ENCODE results near the gene ACTR5.

DNA sequence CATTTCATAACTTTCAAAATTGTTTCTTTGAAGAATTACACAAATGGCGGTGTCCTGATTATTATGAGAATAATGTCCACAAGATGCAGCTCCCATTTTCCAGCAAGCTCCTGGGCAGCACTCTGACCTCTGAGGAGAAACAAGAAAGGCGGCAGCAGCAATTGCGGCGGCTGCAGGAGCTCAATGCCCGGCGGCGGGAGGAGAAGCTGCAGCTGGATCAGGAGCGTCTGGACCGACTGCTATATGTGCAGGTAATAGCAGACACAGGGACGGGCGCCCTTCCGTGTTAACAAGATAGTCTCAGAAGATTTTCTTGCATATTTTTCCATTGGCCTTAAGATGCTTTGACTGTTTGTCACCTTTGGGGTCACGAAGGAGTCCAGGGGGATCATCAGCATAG, 6.7 kb downstream of the ACTR5 start:
- TF ChIP-seq, protein P1, sequence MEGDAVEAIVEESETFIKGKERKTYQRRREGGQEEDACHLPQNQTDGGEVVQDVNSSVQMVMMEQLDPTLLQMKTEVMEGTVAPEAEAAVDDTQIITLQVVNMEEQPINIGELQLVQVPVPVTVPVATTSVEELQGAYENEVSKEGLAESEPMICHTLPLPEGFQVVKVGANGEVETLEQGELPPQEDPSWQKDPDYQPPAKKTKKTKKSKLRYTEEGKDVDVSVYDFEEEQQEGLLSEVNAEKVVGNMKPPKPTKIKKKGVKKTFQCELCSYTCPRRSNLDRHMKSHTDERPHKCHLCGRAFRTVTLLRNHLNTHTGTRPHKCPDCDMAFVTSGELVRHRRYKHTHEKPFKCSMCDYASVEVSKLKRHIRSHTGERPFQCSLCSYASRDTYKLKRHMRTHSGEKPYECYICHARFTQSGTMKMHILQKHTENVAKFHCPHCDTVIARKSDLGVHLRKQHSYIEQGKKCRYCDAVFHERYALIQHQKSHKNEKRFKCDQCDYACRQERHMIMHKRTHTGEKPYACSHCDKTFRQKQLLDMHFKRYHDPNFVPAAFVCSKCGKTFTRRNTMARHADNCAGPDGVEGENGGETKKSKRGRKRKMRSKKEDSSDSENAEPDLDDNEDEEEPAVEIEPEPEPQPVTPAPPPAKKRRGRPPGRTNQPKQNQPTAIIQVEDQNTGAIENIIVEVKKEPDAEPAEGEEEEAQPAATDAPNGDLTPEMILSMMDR (conservative IDR thresholded peaks at IDR 0.05; ENCODE audit: low read depth, low read length), result no peak
- no peak for TF ChIP-seq EZH2 (IDR thresholded peaks at IDR 0.05; ENCODE audit: low read length, unreplicated experiment)
- no peak for TF ChIP-seq EZH2phosphoT487 (IDR thresholded peaks at IDR 0.05; ENCODE audit: borderline replicate concordance, low read length)
